NCI-H2196 treated with DMSO at 0.1 percent for 48 hours (cell line): Measurements from ENCODE around the gene APLP1.

Source experiments
- DNase-seq: peaks from one replicate; lab custom pipeline; 2025; ENCODE audit not compliant: unreplicated experiment; lab: John Stamatoyannopoulos, UW

Gene APLP1

GRCh38 chr19:35852029-35852780 lies 16.2 kb upstream of the APLP1 start, which contains the start of gene NPHS1:
NPHS1 (minus strand) TSS chr19:35852504; CDS start chr19:35851837, 667 bp downstream.
- no peak for DNase-seq

GRCh38 chr19:35853038-35853756 lies 15.2 kb upstream of the APLP1 start:
- no peak for DNase-seq

GRCh38 chr19:35856546-35857149 lies 11.7 kb upstream of the APLP1 start, which contains the start of gene KIRREL2:
KIRREL2 (plus strand) TSS chr19:35856911; CDS start chr19:35857120, 209 bp downstream.
- no peak for DNase-seq

- DNase-seq: no peak
These were observed 10.1 kb upstream of the APLP1 start for GRCh38 chr19:35858311-35858710.

GRCh38 chr19:35859414-35859813 lies 9.0 kb upstream of the APLP1 start:
- DNase-seq: no peak

GRCh38 chr19:35860436-35860817 lies 7.9 kb upstream of the APLP1 start:
- no peak for DNase-seq

- DNase-seq: no peak
These were observed 7.3 kb upstream of the APLP1 start for GRCh38 chr19:35860818-35861639.

GRCh38 chr19:35861640-35862160 lies 6.7 kb upstream of the APLP1 start:
- DNase-seq: no peak

- DNase-seq: no peak
These were observed 5.8 kb upstream of the APLP1 start for GRCh38 chr19:35862528-35862927.

- DNase-seq: no peak
These were observed 5.4 kb upstream of the APLP1 start for GRCh38 chr19:35863018-35863417.

GRCh38 chr19:35868823-35869326 lies 501 bp downstream of the APLP1 start:
- no peak for DNase-seq

GRCh38 chr19:35869327-35870123 lies 1.2 kb downstream of the APLP1 start:
- DNase-seq: peak; percentile 94

- peak; percentile 90 for DNase-seq
These were observed 1.9 kb downstream of the APLP1 start for GRCh38 chr19:35870124-35870736.

GRCh38 chr19:35870798-35871197 lies 2.4 kb downstream of the APLP1 start:
- no peak for DNase-seq

GRCh38 chr19:35871611-35872010 lies 3.2 kb downstream of the APLP1 start:
- DNase-seq: no peak

- DNase-seq: no peak
These were observed 3.8 kb downstream of the APLP1 start for GRCh38 chr19:35872180-35872579.

GRCh38 chr19:35874392-35874930 lies 6.1 kb downstream of the APLP1 start:
- no peak for DNase-seq

GRCh38 chr19:35879068-35879467 lies 10.7 kb downstream of the APLP1 start:
- DNase-seq: no peak

- DNase-seq: no peak
These were observed 11.5 kb downstream of the APLP1 start for GRCh38 chr19:35879770-35880317.
